PC-3 (cell line): ENCODE measurements around the gene TGFB3.

Experiments used
- EZH2 ChIP-seq: fragments of 300-600 bp; sonication (generic); IDR thresholded peaks from one replicate; pipeline ENCODE4 v1.6.1; 2017; ENCODE audit warnings: antibody characterized with exemption, mild to moderate bottlenecking, low read length; ENCODE audit not compliant: unreplicated experiment
- EZH2phosphoT487 ChIP-seq: fragments of 300-600 bp; sonication (generic); IDR thresholded peaks from 2 replicates; pipeline ENCODE4 v1.6.1; 2018; ENCODE audit warnings: mild to moderate bottlenecking, antibody characterized with exemption, low read length, borderline replicate concordance
- TF ChIP-seq, protein P1 (sequence below): fragments of 300-600 bp; sonication (generic); conservative IDR thresholded peaks from 2 replicates; pipeline ENCODE4 v1.5.1; 2017; ENCODE audit warnings: antibody characterized with exemption, low read depth, mild to moderate bottlenecking, low read length

- TF ChIP-seq, protein P1, sequence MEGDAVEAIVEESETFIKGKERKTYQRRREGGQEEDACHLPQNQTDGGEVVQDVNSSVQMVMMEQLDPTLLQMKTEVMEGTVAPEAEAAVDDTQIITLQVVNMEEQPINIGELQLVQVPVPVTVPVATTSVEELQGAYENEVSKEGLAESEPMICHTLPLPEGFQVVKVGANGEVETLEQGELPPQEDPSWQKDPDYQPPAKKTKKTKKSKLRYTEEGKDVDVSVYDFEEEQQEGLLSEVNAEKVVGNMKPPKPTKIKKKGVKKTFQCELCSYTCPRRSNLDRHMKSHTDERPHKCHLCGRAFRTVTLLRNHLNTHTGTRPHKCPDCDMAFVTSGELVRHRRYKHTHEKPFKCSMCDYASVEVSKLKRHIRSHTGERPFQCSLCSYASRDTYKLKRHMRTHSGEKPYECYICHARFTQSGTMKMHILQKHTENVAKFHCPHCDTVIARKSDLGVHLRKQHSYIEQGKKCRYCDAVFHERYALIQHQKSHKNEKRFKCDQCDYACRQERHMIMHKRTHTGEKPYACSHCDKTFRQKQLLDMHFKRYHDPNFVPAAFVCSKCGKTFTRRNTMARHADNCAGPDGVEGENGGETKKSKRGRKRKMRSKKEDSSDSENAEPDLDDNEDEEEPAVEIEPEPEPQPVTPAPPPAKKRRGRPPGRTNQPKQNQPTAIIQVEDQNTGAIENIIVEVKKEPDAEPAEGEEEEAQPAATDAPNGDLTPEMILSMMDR, result no peak
- TF ChIP-seq EZH2phosphoT487, result no peak
- no peak for TF ChIP-seq EZH2
Measured at GRCh38 chr14:75993567-75994041, 11.8 kb upstream of the TGFB3 start.
